ENCODE data around the gene VAV1.
A peak's percentile ranks its signal among the peaks of the same experiment; 100 is the strongest.
"Not testable (repeated sequence)": the region's sequence is repeated elsewhere in the genome, so short reads cannot be mapped to it uniquely, and the experiment has no call there.

Gene VAV1

GRCh38 chr19:6737873-6738786 is 34.4 kb upstream of the VAV1 start:
- no peak for DNase-seq (ENCODE audit: low spot score)

GRCh38 chr19:6738787-6739389 is 33.6 kb upstream of the VAV1 start:
- peak; percentile 70 for DNase-seq (ENCODE audit: low spot score)

GRCh38 chr19:6739390-6739882 is 33.1 kb upstream of the VAV1 start, which contains the start of gene TRIP10:
TSS of gene TRIP10 (plus strand) at chr19:6739680. CDS start at chr19:6739762, 82 bp downstream.
- DNase-seq (ENCODE audit: low spot score), result peak; percentile 91

GRCh38 chr19:6739883-6740588 is 32.5 kb upstream of the VAV1 start:
- DNase-seq (ENCODE audit: low spot score), result no peak

- peak; percentile 67 for DNase-seq (ENCODE audit: low spot score)
These were observed 31.7 kb upstream of the VAV1 start for GRCh38 chr19:6740589-6741343.

- no peak for DNase-seq (ENCODE audit: low spot score)
These were observed 29.4 kb upstream of the VAV1 start for GRCh38 chr19:6743066-6743465.

GRCh38 chr19:6743714-6744380 is 28.7 kb upstream of the VAV1 start:
- no peak for DNase-seq (ENCODE audit: low spot score)

- peak; percentile 88 for DNase-seq (ENCODE audit: low spot score)
These were observed 27.9 kb upstream of the VAV1 start for GRCh38 chr19:6744381-6745301.

- DNase-seq (ENCODE audit: low spot score), result no peak
These were observed 26.5 kb upstream of the VAV1 start for GRCh38 chr19:6745965-6746364.

GRCh38 chr19:6748543-6748942 is 24.0 kb upstream of the VAV1 start:
- not testable (repeated sequence) for DNase-seq (ENCODE audit: low spot score)

GRCh38 chr19:6750062-6750461 is 22.4 kb upstream of the VAV1 start:
- DNase-seq (ENCODE audit: low spot score), result peak; percentile 45

GRCh38 chr19:6751189-6751588 is 21.3 kb upstream of the VAV1 start:
- DNase-seq (ENCODE audit: low spot score), result no peak

- peak; percentile 38 for DNase-seq (ENCODE audit: low spot score)
These were observed 20.0 kb upstream of the VAV1 start for GRCh38 chr19:6752256-6753177.

- peak; percentile 89 for DNase-seq (ENCODE audit: low spot score)
These were observed 19.1 kb upstream of the VAV1 start for GRCh38 chr19:6753178-6754031.

GRCh38 chr19:6754136-6754535 is 18.4 kb upstream of the VAV1 start:
- DNase-seq (ENCODE audit: low spot score), result no peak

- no peak for DNase-seq (ENCODE audit: low spot score)
These were observed 17.6 kb upstream of the VAV1 start for GRCh38 chr19:6754653-6755463.

GRCh38 chr19:6760606-6761005 is 11.9 kb upstream of the VAV1 start:
- no peak for DNase-seq (ENCODE audit: low spot score)
